ENCODE measurements around the gene SLC2A13.
"Not testable (repeated sequence)": the region's sequence is repeated elsewhere in the genome, so short reads cannot be mapped to it uniquely, and the experiment has no call there.

Gene SLC2A13

GRCh38 chr12:39905152-39905551, 200.7 kb downstream of the SLC2A13 start:
- in situ Hi-C loops (cut with MboI; ENCODE audit: low pct_unique_long_range_greater_than_20kb, low sequenced_read_pairs), result no loop called here
- DNase-seq, result no peak

- in situ Hi-C loops (cut with MboI; ENCODE audit: low pct_unique_long_range_greater_than_20kb, low sequenced_read_pairs), result no loop called here
- DNase-seq, result no peak
Observed at GRCh38 chr12:39902821-39903220, 203.1 kb downstream of the SLC2A13 start.

- in situ Hi-C loops (cut with MboI; ENCODE audit: low pct_unique_long_range_greater_than_20kb, low sequenced_read_pairs), result no loop called here
- DNase-seq, result no peak
Observed at GRCh38 chr12:39897315-39897714, 208.6 kb downstream of the SLC2A13 start.

- DNase-seq; in situ Hi-C loops (cut with MboI; ENCODE audit: low pct_unique_long_range_greater_than_20kb, low sequenced_read_pairs): not testable (repeated sequence)
Observed at GRCh38 chr12:39893388-39893787, 212.5 kb downstream of the SLC2A13 start.

GRCh38 chr12:39892146-39892545, 213.7 kb downstream of the SLC2A13 start:
- no peak for DNase-seq
- in situ Hi-C loops (cut with MboI; ENCODE audit: low pct_unique_long_range_greater_than_20kb, low sequenced_read_pairs), result no loop called here

GRCh38 chr12:39887856-39888255, 218.0 kb downstream of the SLC2A13 start:
- no peak for DNase-seq
- in situ Hi-C loops (cut with MboI; ENCODE audit: low pct_unique_long_range_greater_than_20kb, low sequenced_read_pairs), result no loop called here

- in situ Hi-C loops (cut with MboI; ENCODE audit: low pct_unique_long_range_greater_than_20kb, low sequenced_read_pairs), result no loop called here
- DNase-seq, result no peak
Observed at GRCh38 chr12:39886106-39886505, 219.8 kb downstream of the SLC2A13 start.

- no peak for DNase-seq
- in situ Hi-C loops (cut with MboI; ENCODE audit: low pct_unique_long_range_greater_than_20kb, low sequenced_read_pairs), result no loop called here
Observed at GRCh38 chr12:39884616-39885125, 221.2 kb downstream of the SLC2A13 start.

- in situ Hi-C loops (cut with MboI; ENCODE audit: low pct_unique_long_range_greater_than_20kb, low sequenced_read_pairs), result no loop called here
- DNase-seq, result no peak
Observed at GRCh38 chr12:39883411-39883810, 222.5 kb downstream of the SLC2A13 start.

GRCh38 chr12:39878753-39879152, 227.1 kb downstream of the SLC2A13 start:
- in situ Hi-C loops (cut with MboI; ENCODE audit: low pct_unique_long_range_greater_than_20kb, low sequenced_read_pairs), result no loop called here
- DNase-seq, result no peak

- no peak for DNase-seq
- in situ Hi-C loops (cut with MboI; ENCODE audit: low pct_unique_long_range_greater_than_20kb, low sequenced_read_pairs), result no loop called here
Observed at GRCh38 chr12:39875721-39876120, 230.2 kb downstream of the SLC2A13 start.

- no peak for DNase-seq
- in situ Hi-C loops (cut with MboI; ENCODE audit: low pct_unique_long_range_greater_than_20kb, low sequenced_read_pairs), result no loop called here
Observed at GRCh38 chr12:39874785-39875184, 231.1 kb downstream of the SLC2A13 start.

GRCh38 chr12:39873065-39873464, 232.8 kb downstream of the SLC2A13 start:
- in situ Hi-C loops (cut with MboI; ENCODE audit: low pct_unique_long_range_greater_than_20kb, low sequenced_read_pairs), result no loop called here

GRCh38 chr12:39872425-39872824, 233.5 kb downstream of the SLC2A13 start:
- no peak for DNase-seq
- in situ Hi-C loops (cut with MboI; ENCODE audit: low pct_unique_long_range_greater_than_20kb, low sequenced_read_pairs), result no loop called here

More at GRCh38 chr12:39873065-39873464, 232.8 kb downstream of the SLC2A13 start:
- DNase-seq, result no peak

- DNase-seq, result no peak
- in situ Hi-C loops (cut with MboI; ENCODE audit: low pct_unique_long_range_greater_than_20kb, low sequenced_read_pairs), result no loop called here
Observed at GRCh38 chr12:39868328-39868725, 237.6 kb downstream of the SLC2A13 start.

- in situ Hi-C loops (cut with MboI; ENCODE audit: low pct_unique_long_range_greater_than_20kb, low sequenced_read_pairs), result no loop called here
Observed at GRCh38 chr12:39867631-39868327, 238.1 kb downstream of the SLC2A13 start.

GRCh38 chr12:39866135-39866534, 239.7 kb downstream of the SLC2A13 start:
- in situ Hi-C loops (cut with MboI; ENCODE audit: low pct_unique_long_range_greater_than_20kb, low sequenced_read_pairs), result no loop called here

More at GRCh38 chr12:39867631-39868327, 238.1 kb downstream of the SLC2A13 start:
- DNase-seq, result no peak

GRCh38 chr12:39860695-39861094, 245.2 kb downstream of the SLC2A13 start:
- in situ Hi-C loops (cut with MboI; ENCODE audit: low pct_unique_long_range_greater_than_20kb, low sequenced_read_pairs), result no loop called here
- no peak for DNase-seq

More at GRCh38 chr12:39866135-39866534, 239.7 kb downstream of the SLC2A13 start:
- DNase-seq, result no peak

- in situ Hi-C loops (cut with MboI; ENCODE audit: low pct_unique_long_range_greater_than_20kb, low sequenced_read_pairs), result no loop called here
- DNase-seq, result no peak
Observed at GRCh38 chr12:39853003-39853402, 252.9 kb downstream of the SLC2A13 start.

GRCh38 chr12:39852346-39852745, 253.5 kb downstream of the SLC2A13 start:
- in situ Hi-C loops (cut with MboI; ENCODE audit: low pct_unique_long_range_greater_than_20kb, low sequenced_read_pairs), result no loop called here
- DNase-seq, result no peak

GRCh38 chr12:39848218-39848617, 257.7 kb downstream of the SLC2A13 start:
- DNase-seq; in situ Hi-C loops (cut with MboI; ENCODE audit: low pct_unique_long_range_greater_than_20kb, low sequenced_read_pairs): not testable (repeated sequence)
